Subcutaneous abdominal adipose tissue (tissue), 5 donors: ENCODE results near the gene TTC16.

Experiments
- H3K27ac ChIP-seq: one replicate; pipeline ENCODE4 v1.7.0; 2013; ENCODE audit warnings: low read depth, mild to moderate bottlenecking, inconsistent platforms, low read length, moderate library complexity
- H3K27me3 ChIP-seq, 5 donors: one replicate each; pipeline ENCODE4 v1.7.0; 2013; ENCODE audit warnings: low read length in 5 of 5, inconsistent platforms in 1 of 5; ENCODE audit not compliant: control insufficient read depth in 5 of 5, insufficient read depth in 4 of 5
- H3K36me3 ChIP-seq, 5 donors: one replicate each; pipeline ENCODE4 v1.7.0; 2013; ENCODE audit warnings: low read length in 5 of 5; ENCODE audit not compliant: control insufficient read depth in 5 of 5, insufficient read depth in 5 of 5
- H3K4me1 ChIP-seq, 5 donors: one replicate each; pipeline ENCODE4 v1.7.0; 2013; ENCODE audit warnings: low read length in 5 of 5, mild to moderate bottlenecking in 3 of 5, moderate library complexity in 1 of 5; ENCODE audit not compliant: control insufficient read depth in 5 of 5, insufficient read depth in 5 of 5
- H3K4me3 ChIP-seq, 5 donors: one replicate each; pipeline ENCODE4 v1.7.0; 2013; ENCODE audit warnings: low read length in 5 of 5, low read depth in 1 of 5
- H3K9ac ChIP-seq, 5 donors: one replicate each; pipeline ENCODE4 v1.7.0; 2013; ENCODE audit warnings: low read length in 5 of 5, mild to moderate bottlenecking in 4 of 5, moderate library complexity in 3 of 5
- H3K9me3 ChIP-seq, 5 donors: one replicate each; pipeline ENCODE4 v1.7.0; 2013; ENCODE audit warnings: low read length in 5 of 5; ENCODE audit not compliant: control insufficient read depth in 5 of 5
- donor health status: healthy.
- donor health status: healthy.
- donor health status: healthy.
- donor health status: healthy.
- donor health status: healthy.

Gene TTC16

DNA sequence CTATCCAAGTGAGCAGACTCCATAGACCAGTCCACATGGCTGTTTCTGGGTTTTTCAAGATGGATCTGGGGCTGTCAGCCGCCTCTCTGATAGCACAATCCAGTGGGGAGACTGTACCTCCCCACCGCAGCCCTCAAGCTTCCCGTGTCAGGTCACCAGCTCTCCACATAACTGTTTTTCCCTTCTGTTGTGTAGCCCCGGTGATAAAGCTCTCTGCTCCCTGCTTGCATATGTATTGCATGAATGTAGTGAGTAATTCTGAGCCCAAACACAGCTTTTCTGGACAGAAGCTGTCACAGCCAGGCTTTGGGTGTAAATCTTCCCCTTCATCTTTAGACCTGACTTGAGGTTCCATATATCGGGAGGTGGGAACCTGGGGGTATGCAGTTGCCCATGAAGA lies 32.2 kb upstream of the TTC16 start:
- H3K4me1 ChIP-seq: peaks cover 0 to 2% (median 0%) of the 10 kb centered on the region in 5 donors

DNA sequence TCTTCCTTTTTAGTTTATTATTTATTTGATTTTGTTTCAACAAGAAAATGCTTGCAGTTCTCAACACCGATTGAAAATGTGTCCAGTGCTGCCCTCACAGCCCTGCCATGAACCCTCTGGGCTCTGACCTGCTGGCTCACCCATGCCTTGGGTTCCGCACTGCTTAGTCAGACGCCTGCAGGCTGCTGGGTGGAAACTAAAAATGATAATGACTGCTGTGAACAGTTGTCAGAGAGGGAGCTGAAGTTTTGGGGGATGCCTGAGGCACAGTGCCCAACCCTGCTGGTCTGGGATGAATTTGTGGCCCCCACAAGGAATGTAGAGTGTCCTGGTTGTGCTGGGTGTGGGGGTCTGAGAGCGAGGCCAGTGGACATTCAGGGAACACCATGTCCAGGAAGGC lies 31.3 kb upstream of the TTC16 start:
- H3K9ac ChIP-seq: no peak overlapping the region
- H3K27me3 ChIP-seq: no peaks in the 10 kb centered on the region
- H3K36me3 ChIP-seq: peaks cover 2 to 95% (median 88%) of the 10 kb centered on the region in 5 donors
- peaks cover 0 to 10% (median 0%) of the 10 kb centered on the region in 5 donors for H3K4me1 ChIP-seq
- no peak overlapping the region for H3K27ac ChIP-seq
- H3K9me3 ChIP-seq: no peaks in the 10 kb centered on the region
- no peak overlapping the region for H3K4me3 ChIP-seq

More for the DNA sequence above, 32.2 kb upstream of the TTC16 start:
- no peak overlapping the region for H3K9ac ChIP-seq
- H3K36me3 ChIP-seq: peaks cover 5 to 95% (median 87%) of the 10 kb centered on the region in 5 donors
- H3K27me3 ChIP-seq: no peaks in the 10 kb centered on the region
- no peak overlapping the region for H3K4me3 ChIP-seq
- H3K27ac ChIP-seq: no peak overlapping the region
- H3K9me3 ChIP-seq: no peaks in the 10 kb centered on the region

DNA sequence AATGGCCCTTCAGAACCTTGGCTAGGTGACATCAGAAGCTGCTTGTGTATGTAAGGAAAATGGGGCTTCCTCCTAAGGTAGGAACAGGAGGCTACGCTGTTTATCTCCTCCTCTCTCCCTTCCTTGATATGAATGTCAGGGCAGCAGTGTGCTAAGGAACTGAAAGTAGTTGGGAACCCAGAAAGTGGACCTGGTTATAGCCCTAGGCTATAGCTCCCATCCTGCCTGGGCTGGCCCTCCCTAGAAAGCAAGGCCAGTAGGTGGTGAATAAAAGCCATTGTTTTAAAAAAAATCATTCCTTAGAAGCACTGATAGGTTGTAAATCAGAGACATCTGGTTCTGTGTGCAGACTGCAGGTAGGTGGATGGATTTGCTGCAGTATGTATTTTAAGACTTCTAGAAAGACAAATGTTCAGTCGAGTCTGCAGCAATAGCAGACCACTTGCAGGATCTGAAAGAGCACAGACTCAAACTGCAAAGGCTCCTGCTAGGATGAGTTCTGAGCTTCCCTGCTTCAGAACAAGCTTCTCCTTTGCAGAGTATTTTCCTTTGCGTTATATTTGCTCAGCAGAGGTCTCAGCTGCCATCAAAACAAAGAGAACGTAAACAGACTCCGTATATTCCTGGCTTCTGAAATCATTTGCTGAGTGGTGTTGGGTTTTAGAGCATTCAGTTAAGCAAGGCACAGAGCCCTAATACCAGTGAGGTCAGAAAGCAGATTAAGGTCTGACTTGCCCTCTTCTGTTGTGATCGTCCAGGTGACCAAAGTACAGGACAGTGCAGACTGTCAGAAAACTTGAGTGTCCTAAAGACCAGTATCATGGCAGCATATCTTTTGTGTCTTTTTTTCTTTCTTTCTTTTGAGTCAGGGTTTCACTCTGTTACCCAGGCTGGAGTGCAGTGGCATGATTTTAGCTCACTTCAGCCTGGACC lies 29.2 kb upstream of the TTC16 start:
- H3K36me3 ChIP-seq: peaks cover 3 to 95% (median 88%) of the 10 kb centered on the region in 5 donors
- H3K9ac ChIP-seq: no peak overlapping the region
- no peaks in the 10 kb centered on the region for H3K27me3 ChIP-seq
- no peaks in the 10 kb centered on the region for H3K9me3 ChIP-seq
- no peak overlapping the region for H3K27ac ChIP-seq
- H3K4me3 ChIP-seq: no peak overlapping the region
- peaks cover 0 to 14% (median 0%) of the 10 kb centered on the region in 5 donors for H3K4me1 ChIP-seq

DNA sequence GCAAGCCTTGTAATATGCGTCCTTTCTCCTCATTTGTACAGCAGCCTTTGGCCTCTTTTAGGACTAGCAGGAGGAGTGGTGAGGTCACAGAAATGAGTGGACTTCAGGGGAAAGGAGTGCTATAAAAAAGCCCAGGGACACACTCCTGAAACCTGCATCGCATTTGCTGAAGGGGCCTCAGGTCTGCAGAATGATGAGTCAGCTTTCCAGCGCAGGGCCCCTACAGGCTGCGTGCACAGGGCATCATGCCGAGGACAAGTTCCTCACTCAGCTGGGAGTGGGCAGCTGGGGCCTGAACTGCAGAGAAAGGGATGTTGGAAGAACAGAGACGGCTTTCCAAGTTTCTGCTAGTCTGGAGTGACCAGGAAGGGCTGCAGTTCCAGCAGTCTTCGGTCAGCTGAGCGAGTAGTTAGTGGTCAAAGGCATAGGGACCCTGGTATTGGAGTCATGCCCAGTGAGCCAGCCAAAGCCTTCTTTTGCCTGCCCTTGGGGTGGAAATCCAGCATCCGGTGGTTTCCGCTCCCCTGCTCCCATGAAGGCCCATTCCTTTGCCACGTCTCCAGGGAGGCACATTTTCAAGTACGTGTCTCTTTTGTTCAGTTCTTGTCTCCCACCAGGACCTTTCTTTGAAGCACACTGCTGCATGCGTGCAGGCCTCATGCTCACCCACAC lies 26.4 kb upstream of the TTC16 start:
- H3K4me3 ChIP-seq: no peak overlapping the region
- peaks cover 0 to 14% (median 0%) of the 10 kb centered on the region in 5 donors for H3K4me1 ChIP-seq
- no peaks in the 10 kb centered on the region for H3K27me3 ChIP-seq
- peaks cover 3 to 85% (median 68%) of the 10 kb centered on the region in 5 donors for H3K36me3 ChIP-seq
- no peak overlapping the region for H3K9ac ChIP-seq
- no peak overlapping the region for H3K27ac ChIP-seq
- H3K9me3 ChIP-seq: no peaks in the 10 kb centered on the region

DNA sequence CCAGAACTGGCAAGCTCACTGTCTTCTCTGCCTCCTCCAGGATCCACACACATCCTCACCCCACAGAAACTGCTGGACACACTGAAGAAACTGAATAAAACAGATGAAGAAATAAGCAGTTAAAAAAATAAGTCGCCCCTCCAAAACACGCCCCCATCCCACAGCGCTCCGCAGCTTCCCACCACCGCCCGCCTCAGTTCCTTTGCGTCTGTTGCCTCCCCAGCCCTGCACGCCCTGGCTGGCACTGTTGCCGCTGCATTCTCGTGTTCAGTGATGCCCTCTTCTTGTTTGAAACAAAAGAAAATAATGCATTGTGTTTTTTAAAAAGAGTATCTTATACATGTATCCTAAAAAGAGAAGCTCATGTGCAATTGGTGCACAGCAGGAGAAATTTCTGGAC lies 25.1 kb upstream of the TTC16 start:
- H3K9ac ChIP-seq: no peak overlapping the region
- no peaks in the 10 kb centered on the region for H3K27me3 ChIP-seq
- no peak overlapping the region for H3K4me3 ChIP-seq
- H3K4me1 ChIP-seq: peaks cover 0 to 14% (median 0%) of the 10 kb centered on the region in 5 donors
- H3K9me3 ChIP-seq: no peaks in the 10 kb centered on the region
- peaks cover 3 to 76% (median 61%) of the 10 kb centered on the region in 5 donors for H3K36me3 ChIP-seq
- no peak overlapping the region for H3K27ac ChIP-seq

DNA sequence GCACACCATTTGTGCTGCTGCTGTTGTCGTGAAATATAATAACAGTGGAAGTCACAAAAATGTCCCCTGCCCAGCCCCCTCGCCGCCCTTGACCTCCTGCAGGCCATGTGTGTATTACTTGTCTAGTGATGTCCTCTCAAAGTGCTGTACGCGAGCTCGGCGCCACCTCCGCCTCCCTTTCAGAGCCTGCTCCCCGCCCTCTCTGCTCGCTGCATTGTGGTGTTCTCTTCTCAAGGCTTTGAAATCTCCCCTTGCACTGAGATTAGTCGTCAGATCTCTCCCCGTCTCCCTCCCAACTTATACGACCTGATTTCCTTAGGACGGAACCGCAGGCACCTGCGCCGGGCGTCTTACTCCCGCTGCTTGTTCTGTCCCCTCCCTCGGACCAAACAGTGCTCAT lies 23.8 kb upstream of the TTC16 start:
- Histone ChIP-seq H3K4me1 (peaks cover 0 to 17% (median 0%) of the 10 kb centered on the region in 5 donors), H3K36me3 (peaks cover 3 to 63% (median 48%) of the 10 kb centered on the region in 5 donors), H3K27me3 (no peaks in the 10 kb centered on the region), H3K9ac (no peak overlapping the region), H3K4me3 (no peak overlapping the region), H3K27ac (no peak overlapping the region), H3K9me3 (no peaks in the 10 kb centered on the region)

DNA sequence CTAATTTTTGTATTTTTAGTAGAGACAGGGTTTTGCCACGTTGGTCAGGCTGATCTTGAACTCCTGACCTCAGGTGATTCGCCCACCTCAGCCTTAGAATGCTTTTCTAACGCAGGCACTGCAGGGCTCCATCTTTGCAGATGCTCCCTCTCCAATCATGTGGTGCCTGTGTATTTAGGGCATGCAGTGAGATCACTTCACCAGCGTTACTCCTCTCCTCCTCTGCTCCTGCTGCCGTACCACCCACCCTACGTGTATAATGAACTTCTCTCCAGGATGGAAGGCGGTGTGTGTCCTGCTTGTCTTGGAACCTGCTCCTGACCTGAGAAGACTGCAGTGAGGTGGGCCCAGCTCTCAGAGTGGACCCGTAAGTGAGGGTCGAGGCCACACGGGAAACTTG lies 22.7 kb upstream of the TTC16 start:
- Histone ChIP-seq H3K36me3 (peaks cover 3 to 53% (median 39%) of the 10 kb centered on the region in 5 donors), H3K4me1 (peaks cover 0 to 21% (median 0%) of the 10 kb centered on the region in 5 donors), H3K27ac (no peak overlapping the region), H3K27me3 (no peaks in the 10 kb centered on the region), H3K9ac (no peak overlapping the region), H3K4me3 (no peak overlapping the region), H3K9me3 (no peaks in the 10 kb centered on the region)

DNA sequence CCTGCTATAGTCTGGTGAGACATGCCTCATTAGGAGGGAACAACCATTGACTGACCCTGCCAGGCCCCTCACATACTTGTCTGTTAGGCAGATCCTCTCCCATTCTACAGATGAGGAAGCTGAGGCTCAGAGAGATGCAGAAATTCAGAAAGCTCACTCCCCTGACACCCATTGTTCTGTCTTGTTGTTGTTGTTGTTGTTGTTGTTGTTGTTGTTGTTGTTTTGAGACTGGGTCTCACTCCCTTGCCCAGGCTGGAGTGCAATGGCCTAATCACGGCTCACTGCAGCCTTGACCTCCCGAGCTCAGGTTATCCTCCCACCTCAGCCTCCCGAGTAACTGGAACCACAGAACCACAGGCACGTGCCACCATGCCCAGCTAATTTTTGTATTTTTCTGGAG lies 22.2 kb upstream of the TTC16 start:
- peaks cover 0 to 20% (median under 1%) of the 10 kb centered on the region in 5 donors for H3K4me1 ChIP-seq
- H3K27me3 ChIP-seq: no peaks in the 10 kb centered on the region
- H3K9me3 ChIP-seq: no peaks in the 10 kb centered on the region
- peaks cover 3 to 48% (median 37%) of the 10 kb centered on the region in 5 donors for H3K36me3 ChIP-seq
- no peak overlapping the region for H3K9ac ChIP-seq
- no peak overlapping the region for H3K4me3 ChIP-seq
- no peak overlapping the region for H3K27ac ChIP-seq

DNA sequence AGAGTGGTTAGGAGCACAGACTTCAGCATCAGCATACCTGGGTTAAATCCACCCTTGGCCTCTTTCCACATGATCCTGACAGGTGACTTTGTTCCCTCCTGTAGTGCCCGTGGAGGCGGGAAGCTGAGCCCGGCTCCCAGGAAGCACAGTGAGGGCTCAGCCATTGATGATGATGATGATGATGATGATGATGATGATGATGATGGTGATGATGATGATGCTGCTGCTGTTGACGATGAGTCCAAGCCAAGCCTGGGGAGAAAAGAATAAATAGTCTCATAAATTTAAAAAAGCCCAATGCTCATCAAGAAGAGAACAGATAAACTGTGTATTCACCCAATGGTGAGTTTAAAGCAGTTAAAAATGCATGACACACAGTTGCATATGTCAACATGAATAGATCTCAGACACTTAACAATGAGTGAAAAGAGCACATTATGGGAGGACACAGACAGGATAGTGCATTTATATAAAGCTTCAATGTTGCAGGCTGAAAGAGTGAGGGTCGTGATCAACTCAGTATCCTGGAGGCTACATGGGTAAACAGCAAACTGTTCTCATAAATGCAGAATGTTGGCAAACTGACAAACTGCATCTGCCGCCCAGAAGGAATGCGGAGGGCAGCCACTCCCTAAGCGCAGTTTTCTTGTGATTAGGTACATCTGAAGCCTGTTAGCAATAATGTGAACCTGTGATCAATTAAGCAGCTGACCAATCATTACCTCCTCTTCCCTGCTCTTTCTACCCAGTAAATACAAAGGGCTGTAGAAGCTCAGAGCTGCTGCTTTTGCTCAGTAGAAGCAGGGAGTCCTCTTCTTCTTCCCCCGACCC lies 20.8 kb upstream of the TTC16 start:
- peaks cover 0 to 17% (median 11%) of the 10 kb centered on the region in 5 donors for H3K4me1 ChIP-seq
- no peak overlapping the region for H3K27ac ChIP-seq

More for the DNA sequence above, 20.8 kb upstream of the TTC16 start:
- no peaks in the 10 kb centered on the region for H3K9me3 ChIP-seq
- H3K4me3 ChIP-seq: no peak overlapping the region
- no peaks in the 10 kb centered on the region for H3K27me3 ChIP-seq
- H3K36me3 ChIP-seq: peaks cover 3 to 33% (median 28%) of the 10 kb centered on the region in 5 donors
- H3K9ac ChIP-seq: no peak overlapping the region
